D341Med (cell line): ENCODE measurements around the gene CLCNKA.
A peak's percentile ranks its signal among the peaks of the same experiment; 100 is the strongest.

Experiments used
- DNase-seq: peaks from one replicate; pipeline ENCODE4 v3.0.0; 2012; ENCODE audit warnings: low spot score

The CLCNKA gene

DNA sequence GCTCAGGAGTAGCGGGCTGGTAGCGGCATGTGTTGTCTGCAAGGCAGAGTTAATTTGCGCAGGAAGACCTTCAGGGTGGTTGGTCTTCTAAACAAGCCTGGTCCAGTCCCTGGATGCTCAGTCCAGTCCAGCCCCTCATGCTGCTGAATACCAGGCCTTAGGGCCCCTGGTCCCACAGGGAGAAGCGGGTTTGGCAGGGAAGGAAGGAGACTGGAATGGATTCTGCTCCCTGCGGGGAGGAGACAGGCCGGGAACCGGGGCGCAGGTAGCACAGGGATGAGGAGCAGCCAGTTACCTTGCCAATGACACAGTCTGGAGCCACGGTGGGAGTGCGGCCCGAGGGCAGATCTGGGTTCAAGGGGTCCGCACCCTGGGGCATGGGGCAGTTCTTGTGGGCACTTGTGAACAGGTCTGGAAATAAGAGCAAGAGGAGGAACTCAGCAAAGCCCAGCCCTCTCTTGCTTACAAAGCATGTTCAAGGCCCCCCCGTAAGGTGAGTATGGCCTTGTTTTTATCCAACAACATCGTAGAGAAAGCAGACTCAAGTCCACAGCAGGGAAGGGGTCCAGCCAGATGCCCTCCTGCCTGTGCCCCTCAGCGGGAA, 41.5 kb downstream of the CLCNKA start:
- DNase-seq, result no peak

DNA sequence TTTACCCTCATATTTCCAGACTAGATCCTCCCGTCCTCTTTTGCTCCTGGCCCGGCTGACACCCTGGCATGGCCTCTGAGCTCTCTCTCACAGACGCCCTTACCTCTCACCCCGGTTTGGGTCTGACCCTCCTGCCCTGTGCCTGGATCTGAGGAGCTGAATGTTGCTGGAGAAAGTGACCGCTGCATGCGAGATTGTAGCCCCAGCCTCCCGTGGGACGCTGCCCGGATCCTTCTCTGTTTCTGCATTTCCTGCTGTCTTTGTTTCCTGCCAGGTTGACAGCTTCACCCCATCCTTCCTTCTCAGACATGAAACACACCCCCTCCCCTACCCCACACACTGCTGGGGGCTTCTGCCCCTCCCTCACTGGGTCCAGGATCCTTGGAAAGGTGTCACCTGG, 42.1 kb downstream of the CLCNKA start:
- DNase-seq, result no peak

DNA sequence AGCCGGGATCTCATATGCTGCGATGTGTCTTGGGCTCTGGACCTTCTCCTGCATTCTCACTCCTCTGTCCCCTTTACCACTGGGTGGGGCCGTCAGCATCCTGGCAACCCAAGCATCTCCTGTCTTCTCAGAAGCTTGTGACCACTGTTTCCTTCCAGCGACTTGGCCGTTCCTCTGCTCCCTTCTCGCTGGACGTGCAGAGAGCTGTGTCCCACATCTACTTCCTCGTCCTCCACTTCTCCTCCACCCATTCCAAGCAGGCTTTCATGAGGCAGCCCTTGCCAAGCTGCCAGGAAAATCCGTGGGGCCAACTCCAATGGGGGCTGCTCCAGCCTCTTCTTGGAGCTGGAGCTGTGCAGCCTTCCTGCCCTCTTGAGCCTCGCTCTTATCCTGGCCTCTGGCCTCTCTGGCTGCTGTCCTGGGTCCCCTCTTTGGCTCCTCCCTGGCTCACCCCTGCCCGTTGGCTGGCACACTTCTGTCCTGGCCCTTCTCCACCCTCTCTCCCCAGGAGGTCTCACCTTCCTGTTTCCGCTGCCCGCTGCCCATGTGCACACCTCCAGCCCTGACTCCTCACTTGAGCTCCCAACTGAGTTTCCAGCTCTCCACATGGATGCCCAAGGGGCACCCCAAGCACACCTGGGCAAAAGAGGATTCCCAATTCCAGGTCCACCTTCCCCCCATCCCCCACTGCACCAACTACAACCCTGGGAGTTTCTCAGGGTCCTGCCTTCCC, 42.9 kb downstream of the CLCNKA start:
- no peak for DNase-seq

DNA sequence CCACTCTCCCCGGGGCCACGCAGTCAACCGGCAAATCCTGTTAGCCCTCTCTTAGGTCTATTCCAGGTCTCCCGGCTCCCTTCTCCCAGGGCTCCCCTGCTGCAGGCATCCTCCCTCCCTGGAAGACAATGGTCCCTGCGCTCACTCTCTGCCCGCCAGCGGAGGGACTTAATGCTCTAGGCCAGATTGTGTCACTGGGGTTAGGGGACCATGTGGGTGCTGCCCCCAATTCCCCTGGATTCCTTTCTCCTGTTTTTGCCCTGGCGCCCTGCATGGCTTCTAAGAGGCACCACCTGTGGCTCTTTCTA, 43.4 kb downstream of the CLCNKA start:
- DNase-seq, result no peak

DNA sequence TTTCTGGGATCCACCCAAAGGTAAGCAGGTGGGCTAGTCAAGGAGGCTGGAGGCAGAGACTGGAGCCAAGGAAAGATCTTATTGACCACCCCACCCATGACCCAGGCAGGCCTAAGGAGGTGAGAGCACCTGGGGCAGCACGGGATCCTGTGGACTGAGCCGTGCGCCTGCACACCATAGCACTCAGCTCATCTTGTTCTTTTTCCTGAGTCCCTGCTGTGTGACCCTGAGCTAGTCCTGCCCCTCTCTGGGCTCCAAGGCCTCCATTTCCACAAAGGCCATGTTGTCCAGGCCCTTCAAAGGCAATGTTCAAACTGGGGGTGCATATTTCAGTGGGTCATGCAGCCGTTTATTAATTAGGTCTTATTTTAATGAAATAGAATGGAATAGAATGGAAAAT, 44.4 kb downstream of the CLCNKA start:
- no peak for DNase-seq

DNA sequence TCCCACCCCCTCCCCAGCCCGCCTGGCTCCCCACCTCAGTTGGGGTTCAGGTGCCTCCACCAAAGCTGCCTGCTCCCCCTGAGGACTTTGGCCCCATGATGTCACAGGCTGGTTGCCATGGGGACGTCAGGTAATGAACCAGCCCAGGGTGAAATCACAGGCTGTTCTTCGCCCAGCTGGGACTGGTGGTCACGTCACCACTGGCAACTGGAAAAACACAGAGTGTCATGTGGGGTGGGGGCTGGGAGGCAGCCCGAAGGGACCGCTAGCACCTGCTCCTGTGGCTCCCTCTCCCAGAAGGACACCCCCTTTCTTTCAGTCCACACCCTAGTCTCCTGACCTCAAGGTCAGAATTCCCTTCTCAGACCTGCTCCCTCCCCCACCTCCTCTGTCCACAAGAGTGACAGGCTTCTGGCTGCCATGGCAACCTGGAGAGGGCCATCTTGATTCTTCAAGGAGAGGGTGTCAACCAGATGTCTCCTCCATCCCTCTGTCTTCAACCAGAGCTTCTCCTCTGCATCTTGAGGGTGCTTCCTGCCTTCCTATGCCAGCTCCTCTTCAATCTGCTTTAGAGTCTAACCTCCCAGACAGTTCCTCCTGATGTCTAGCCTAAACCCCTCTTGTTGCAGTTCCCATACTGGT, 45.4 kb downstream of the CLCNKA start:
- DNase-seq, result no peak

DNA sequence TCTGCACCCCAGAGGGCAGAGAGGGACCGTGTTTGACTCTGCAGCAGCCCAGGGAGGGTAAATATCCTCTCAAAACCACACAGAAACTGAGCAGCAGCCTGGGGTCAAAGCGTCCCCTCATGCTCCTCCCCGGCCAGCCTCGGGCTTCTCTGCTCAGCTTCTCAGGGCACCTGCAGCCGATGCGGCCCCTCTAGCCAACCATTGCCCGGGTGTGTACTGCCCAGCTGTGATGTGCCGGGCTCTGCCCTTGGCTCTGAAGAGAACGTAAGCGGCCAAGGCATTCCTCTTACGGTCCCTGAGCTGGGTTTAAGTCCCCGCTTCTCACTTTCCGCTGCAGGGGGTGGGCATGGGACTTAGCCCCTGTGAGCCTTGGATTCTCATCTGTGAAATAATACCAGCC, 46.1 kb downstream of the CLCNKA start:
- no peak for DNase-seq

DNA sequence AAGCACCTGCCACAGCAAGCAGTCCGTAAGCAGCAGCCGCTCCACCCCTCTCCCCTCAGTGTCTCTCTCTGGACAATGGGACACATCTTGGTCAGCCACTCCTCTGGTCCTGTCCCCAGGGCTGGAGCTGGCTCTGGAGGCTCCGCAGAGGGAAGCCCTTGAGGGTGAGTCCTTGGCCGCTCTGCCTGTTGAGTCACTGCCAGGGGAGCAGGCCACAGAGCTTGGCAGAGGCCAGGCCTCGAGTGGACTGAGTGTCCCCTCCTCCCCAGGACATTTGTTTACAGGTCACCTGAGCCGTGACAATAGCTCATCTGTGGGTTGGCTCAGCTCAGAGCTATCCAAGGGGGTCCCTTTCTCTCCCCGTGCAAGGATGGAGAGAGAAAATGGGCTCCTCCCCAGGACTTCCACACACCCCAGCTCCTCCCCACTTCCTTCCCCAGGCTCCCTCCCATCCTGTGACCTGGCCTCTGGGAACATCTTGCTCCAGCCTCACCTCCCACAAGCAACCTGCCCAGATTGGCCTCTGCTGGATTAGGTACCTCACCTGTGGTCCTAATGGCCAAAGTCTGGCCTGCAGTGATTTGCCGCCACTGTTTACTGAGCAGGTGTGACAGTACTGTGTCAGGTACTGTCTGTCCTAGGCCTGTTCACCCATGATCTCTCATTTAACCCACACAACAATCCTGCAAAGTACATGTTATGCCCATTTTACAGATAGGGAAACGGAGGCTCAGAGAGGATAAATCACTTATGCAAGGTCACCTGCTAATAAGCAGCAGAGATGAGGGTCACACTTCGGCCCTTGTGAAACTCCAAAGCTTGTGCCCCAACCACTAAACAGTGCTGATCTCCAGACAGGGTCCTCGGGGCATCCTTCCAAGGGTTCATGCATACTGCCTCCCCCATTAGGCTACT, 46.8 kb downstream of the CLCNKA start:
- no peak for DNase-seq

DNA sequence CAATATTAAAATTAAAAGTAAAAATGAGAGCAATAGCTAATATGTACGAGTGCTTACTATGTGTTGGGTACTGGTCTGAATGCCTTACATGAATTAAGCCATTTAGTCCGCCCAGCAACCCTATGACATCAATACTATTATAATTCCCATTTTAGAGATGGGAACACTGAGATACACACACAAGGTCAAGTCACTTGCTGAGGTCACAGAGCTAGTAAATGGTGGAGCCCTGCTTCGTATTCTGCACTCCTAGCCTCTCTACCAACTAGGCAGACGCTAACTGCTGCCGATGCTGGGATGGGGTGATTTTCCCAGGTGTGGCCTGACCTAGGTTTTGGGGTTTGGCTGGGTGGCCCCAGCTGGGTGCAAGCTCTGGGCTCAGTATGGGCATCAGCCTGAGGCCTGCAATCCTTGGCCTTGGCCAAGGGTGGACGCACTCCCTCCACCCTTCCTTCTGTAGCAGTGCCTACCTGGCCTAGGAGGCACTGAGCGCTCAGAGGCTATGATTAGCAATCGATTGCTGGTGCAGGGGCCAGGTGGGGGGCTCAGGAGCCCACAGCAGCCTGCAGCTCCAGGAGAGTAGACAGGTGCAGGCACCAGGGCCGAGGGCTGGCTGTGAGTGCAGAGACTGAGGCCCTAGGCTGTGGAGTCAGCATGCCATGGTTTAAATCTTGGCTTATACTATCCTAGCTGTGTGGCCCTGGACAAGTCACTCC, 49.0 kb downstream of the CLCNKA start:
- DNase-seq, result no peak

DNA sequence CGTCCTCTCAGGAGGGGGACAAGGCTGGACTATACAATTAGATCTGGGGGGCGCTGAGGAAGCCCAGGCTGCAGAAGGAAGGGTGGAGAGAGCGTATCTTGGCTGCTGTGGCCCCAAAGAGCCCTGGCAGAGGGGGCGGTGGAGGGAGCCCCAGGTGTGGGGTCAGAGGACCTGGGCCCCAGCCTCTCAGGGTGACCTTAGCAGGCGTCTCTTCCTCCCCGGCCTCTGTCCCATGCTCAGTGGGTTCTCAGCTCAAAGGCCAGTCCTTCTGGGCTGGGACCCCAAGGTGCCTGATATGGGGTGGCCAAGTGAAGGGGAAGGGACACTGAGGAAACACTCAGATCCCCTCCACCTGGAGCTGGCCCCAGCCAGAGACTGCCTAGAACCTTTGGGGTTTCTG, 49.8 kb downstream of the CLCNKA start:
- DNase-seq, result no peak

DNA sequence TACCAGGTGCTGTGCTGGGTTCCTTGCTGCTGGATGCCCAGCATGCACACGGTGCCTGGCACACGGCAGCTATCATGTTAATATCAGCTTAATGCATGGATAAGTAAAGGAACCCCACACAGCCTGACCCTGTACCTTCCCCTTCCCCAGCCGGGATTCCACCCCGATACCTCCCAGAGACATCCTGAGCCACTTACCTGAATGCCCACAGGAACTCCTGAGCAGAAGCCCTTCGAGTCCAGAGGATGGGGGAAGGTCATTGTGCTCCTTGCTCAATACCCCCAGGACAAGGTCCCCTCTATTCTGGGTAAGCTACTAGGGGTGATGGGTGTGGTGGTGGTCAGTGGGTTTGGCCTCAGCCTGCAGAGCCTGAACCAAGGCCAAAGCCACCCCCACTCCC, 50.3 kb downstream of the CLCNKA start:
- no peak for DNase-seq

DNA sequence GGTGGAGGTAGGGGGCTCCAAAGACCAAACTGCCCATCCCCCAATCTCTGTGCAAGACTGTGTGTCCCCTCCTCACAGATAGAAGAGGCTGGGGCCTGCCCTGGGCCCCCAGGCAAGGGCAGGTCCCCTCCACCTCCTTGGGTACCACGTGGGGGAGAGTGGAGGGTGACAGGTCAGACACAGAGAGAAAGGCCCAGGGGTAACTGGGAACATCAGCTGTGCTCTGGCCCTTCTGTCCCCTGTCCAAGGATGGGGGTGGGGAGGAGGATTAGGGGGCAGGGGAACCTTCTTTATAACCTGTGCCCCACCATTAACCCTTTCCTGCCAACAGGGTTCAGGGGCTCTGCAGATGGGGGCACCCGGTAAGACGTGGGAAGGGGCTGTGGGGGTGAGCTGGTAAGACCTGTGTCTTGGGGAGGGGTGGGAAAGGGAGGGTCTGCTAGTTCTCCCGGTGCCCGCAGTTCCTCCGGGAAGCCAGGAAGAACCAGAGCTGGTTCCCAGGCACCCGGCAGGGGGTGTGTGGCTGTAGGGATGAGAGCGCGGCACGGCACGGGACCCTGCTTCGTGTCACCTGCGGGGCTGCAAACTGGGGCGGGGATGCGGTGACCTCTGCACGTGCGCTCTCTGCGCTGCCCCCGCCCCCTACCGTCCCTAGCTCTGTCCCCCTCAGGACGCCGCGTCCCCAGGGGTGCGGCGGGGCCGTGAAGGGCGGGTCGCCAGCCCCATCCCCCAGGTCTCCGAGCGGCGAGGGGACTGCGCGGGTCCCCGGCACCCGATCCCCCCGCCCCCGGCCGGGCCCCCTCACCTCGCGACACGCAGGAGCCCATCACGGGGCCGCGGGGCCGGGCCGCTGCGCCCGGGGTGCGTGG, 51.0 kb downstream of the CLCNKA start:
- peak; percentile 60 for DNase-seq

DNA sequence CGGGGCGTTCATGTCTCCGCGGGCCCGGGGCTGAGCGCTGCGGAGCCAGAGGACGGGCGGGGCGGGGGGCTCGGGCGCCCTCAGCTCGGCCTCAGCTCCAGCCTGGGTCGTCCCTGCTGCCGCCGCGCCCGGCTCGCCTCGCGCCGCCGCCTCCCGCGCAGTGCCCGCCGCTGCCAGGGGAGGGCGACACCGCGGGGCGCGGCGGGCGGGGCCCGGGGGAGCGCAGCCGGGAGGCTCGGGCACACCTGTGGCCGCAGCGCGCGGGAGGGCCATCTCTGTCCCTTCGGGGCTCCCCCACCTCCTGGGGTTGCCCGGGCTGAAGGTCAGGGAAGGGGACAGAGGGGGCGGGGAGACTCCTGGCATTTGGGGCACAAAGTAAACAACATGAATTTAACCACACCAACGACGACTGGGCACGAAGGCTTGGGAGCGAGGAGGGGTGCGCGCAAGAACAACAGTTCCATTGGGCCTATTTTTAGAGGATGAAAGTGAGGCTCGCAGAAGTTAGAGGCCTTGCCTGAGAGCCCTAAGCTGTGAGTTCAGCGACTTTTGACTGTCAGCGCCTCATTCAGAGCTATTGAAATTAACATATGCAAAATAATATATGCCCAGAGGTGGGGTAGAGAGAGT, 51.8 kb downstream of the CLCNKA start, which contains the start of gene FAM131C:
Gene FAM131C (minus strand): TSS at position 162 of the 630 bp plus-strand sequence. CDS start 209 bp downstream, outside the sequence.
- DNase-seq, result peak; percentile 91

DNA sequence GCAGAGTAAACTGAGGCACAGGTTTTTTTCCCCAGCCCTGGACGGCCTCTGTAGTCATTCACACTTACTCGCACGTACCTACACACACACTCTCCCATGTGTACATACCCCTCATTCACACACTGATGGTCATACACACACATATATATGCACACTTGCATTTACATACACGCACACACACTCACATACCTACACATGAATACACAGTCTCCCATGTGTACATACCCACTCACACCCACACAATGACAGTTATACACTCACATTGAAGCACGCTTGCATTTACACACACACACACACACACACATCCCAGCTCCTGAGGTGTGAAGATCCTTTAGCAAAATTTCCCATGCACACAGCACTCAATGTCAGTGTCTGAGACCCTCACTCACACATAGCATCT, 52.4 kb downstream of the CLCNKA start:
- no peak for DNase-seq

DNA sequence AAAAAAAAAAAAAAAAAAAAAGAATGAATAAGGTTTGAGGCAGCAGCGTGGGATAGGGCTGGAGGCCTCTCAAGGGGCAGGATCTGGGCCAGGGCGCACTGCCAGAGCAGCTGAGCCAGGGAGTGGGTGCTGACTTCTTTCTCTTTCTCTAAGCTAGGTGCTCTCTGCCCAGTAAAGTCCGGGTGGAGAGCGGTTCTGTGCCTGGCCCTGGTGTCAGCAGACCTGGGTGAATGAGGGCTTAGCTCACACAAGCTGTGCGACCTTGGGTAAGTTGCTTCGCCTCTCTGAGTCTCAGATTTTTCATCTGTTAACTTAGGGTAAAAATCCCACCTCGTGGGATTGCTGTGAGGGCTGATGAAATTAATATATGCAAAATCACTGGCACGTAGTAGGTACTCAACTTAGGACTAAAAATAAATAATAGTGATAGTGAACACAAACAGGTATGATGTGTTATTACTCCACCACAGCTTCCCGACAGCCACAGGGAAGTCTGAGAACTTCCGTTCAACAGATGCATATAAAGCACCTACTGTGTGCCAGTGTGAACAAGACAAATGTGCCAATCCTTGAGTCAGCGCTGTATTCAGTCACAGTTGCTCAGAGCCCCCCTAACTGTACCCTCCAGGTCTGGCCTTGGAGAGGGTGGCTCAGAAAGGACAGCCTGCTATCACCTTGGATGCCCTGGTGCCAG, 53.6 kb downstream of the CLCNKA start:
- no peak for DNase-seq

DNA sequence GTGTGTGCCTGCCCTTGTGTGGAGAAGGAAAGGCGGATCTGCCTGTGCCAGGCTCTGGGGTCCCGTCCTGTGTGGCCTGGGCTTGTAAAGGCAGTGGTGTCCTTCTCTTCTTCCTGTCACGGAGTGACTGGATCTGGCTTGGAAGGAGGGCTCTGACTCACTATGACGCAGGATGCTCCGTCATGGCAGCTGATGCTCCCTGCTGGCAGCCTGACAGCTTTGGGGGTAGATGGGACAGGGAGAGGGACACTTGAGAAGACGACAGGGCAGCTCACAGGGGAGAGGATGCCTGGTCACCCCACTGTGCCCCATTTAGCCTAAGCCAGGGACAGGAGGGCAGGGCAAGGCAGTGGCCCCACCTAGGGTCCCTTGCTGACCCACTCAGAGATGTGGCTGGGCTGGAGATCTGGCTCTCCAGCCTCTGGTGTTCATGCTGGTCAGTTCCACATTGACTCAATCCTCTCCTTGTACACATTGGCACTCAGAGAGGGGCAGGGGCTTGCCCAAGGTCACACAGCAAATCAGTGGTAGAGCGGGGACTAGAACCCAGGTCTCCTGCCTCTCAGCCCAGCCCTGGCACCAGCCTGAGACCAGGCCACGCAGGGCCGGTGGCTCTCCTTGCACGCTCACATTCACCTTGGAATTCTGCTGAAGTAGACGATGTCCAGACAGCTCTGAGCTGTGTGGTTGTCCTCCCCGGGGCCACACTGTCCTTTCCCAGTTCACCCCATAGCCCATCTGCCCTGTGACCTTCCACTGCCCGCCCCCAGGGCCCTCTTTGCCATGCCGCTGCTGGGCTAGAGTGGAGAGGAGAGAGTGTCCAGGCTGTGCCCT, 54.4 kb downstream of the CLCNKA start:
- DNase-seq, result no peak

DNA sequence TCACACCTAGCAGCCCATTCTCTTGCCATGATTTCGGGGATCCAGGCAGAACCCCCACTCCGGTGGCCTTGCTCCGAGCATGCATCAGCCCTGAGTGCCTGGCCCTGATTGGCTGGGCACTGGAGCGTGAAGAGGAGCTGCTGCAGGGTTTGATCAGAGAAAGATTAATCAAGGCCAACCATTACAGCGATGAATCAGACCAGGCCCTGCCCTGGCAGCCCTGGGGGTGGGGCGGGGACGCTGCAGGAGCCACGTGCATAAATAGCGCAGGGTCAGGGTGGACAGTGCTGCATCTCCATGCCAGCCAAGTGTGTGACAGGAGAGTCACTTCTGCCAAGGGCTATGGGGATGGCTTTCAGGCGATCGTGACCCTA, 55.0 kb downstream of the CLCNKA start:
- no peak for DNase-seq

DNA sequence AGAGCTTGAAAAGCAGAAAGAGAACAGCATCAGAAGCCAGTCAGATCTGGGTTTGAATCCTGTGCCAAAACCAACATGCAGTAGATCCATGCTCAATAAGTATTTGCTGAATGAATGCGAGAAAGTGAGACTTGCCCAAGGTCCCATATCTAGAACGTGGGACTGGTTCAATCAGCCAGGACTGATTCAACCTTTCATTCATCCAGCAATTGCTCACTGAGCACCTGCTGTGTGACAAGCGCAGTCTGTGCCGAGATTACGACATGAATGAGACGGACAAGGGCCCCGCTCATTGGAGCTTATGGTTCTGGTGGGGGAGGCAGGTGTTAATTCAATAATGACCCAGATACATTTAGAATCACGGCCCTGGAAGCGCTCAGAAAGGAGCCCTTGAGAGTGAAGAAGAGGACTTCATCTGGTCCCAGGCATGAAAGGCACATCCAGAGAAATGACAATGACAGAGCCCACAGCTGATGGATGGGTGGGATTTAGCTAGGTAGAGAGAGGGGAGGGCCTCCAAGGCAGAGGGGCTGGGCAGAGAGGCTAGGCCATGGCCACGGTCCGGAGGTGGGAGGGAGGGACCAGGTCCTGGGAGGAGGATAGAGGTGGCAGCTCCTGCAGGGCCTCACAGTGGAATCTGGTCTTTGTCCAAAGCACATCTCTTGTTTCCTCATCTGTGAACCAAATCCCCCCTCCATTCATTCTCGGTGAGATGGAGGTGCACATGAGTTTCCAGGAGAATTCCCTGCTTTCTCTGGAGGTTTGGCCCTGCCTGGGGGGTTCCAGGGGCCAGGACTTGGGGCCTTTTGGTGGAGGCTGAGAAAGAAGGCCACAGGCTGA, 55.8 kb downstream of the CLCNKA start:
- no peak for DNase-seq
